ENCODE measurements around the gene SLC25A40.

Gene SLC25A40

GRCh38 chr7:87852306-87852705 is 23.9 kb downstream of the SLC25A40 start:
- Histone ChIP-seq H3K27ac (replicated peaks) (no peak overlapping the region; the same call in 1 of the 2 replicates), H3K4me3 (replicated peaks; ENCODE audit: insufficient read depth, low read length) (no peak overlapping the region), H3K27me3 (ENCODE audit: insufficient read depth, poor library complexity, severe bottlenecking) (no peaks in the 10 kb centered on the region)
- TF ChIP-seq REST (IDR thresholded peaks at IDR 0.05; ENCODE audit: insufficient replicate concordance, low read depth) (no peak), SPI1 (IDR thresholded peaks at IDR 0.05; ENCODE audit: borderline replicate concordance, low read depth) (no peak), CTCF (IDR thresholded peaks at IDR 0.05; ENCODE audit: insufficient read depth, low read length) (no peak), GABPA (IDR thresholded peaks at IDR 0.05; ENCODE audit: low read depth) (no peak), POLR2AphosphoS5 (IDR thresholded peaks at IDR 0.05; ENCODE audit: low read depth) (no peak)
- no peak for DNase-seq (ENCODE audit: low read depth in 1 of 2, low spot score in 1 of 2)

GRCh38 chr7:87850836-87851593 is 25.1 kb downstream of the SLC25A40 start:
- no peak for DNase-seq (ENCODE audit: low read depth in 1 of 2, low spot score in 1 of 2)
- H3K27me3 ChIP-seq (ENCODE audit: insufficient read depth, poor library complexity, severe bottlenecking) = no peaks in the 10 kb centered on the region
- TF ChIP-seq GABPA (IDR thresholded peaks at IDR 0.05; ENCODE audit: low read depth) (no peak), REST (IDR thresholded peaks at IDR 0.05; ENCODE audit: insufficient replicate concordance, low read depth) (no peak), SPI1 (IDR thresholded peaks at IDR 0.05; ENCODE audit: borderline replicate concordance, low read depth) (no peak), POLR2AphosphoS5 (IDR thresholded peaks at IDR 0.05; ENCODE audit: low read depth) (no peak), CTCF (IDR thresholded peaks at IDR 0.05; ENCODE audit: insufficient read depth, low read length) (no peak)
- no peak overlapping the region for H3K4me3 ChIP-seq (replicated peaks; ENCODE audit: insufficient read depth, low read length)
- no peak overlapping the region for H3K27ac ChIP-seq (replicated peaks)

- no peaks in the 10 kb centered on the region for H3K27me3 ChIP-seq (ENCODE audit: insufficient read depth, poor library complexity, severe bottlenecking)
- DNase-seq (ENCODE audit: low read depth in 1 of 2, low spot score in 1 of 2) = no peak
- TF ChIP-seq SPI1 (IDR thresholded peaks at IDR 0.05; ENCODE audit: borderline replicate concordance, low read depth) (no peak), POLR2AphosphoS5 (IDR thresholded peaks at IDR 0.05; ENCODE audit: low read depth) (no peak), CTCF (IDR thresholded peaks at IDR 0.05; ENCODE audit: insufficient read depth, low read length) (no peak), REST (IDR thresholded peaks at IDR 0.05; ENCODE audit: insufficient replicate concordance, low read depth) (no peak), GABPA (IDR thresholded peaks at IDR 0.05; ENCODE audit: low read depth) (no peak)
- H3K27ac ChIP-seq (replicated peaks) = no peak overlapping the region
- no peak overlapping the region for H3K4me3 ChIP-seq (replicated peaks; ENCODE audit: insufficient read depth, low read length)
Measured at GRCh38 chr7:87837597-87837996, 38.6 kb downstream of the SLC25A40 start.

Measured in HL-60 (cell line).